ENCODE measurements around the gene AIFM3. TPM values are rescaled to one million over a fixed set of nuclear protein-coding genes. Genes with fewer than 3 reads are reported as not detected.
A peak's percentile ranks its signal among the peaks of the same experiment; 100 is the strongest.

Gene AIFM3
- total and polyA plus RNA-seq, 2 of the 13 experiments (the other 11 are each of a cell fraction or from before 2014, with no cell fraction given), result 9.0 to 15.3 TPM

- TF ChIP-seq KDM1A (CRISPR knock-in tag; IDR thresholded peaks at IDR 0.05) (peak; percentile 90), ZBTB7B (CRISPR knock-in tag; IDR thresholded peaks at IDR 0.05) (peak; percentile 91), NFKBIZ (CRISPR knock-in tag; IDR thresholded peaks at IDR 0.05) (no peak), ELF1 (CRISPR knock-in tag; IDR thresholded peaks at IDR 0.05) (peak; percentile 12; the same call in 1 of the 2 replicates), MAX (IDR thresholded peaks at IDR 0.05) (0 out of 2 replicates have a peak, but pooled peaks have one; percentile 40), ZNF567 (CRISPR knock-in tag; IDR thresholded peaks at IDR 0.05; ENCODE audit: borderline replicate concordance) (no peak), ZNF543 (CRISPR knock-in tag; IDR thresholded peaks at IDR 0.05) (0 out of 2 replicates have a peak, but pooled peaks have one; percentile 5), HNF4G (IDR thresholded peaks at IDR 0.05; ENCODE audit: borderline replicate concordance, low read depth, low read length) (peak; percentile 32; the same call in 1 of the 2 replicates), HNF4G (CRISPR knock-in tag; IDR thresholded peaks at IDR 0.05; ENCODE audit: borderline replicate concordance, low read depth) (peak; percentile 25; the same call in 1 of the 2 replicates), NRL (CRISPR knock-in tag; IDR thresholded peaks at IDR 0.05; ENCODE audit: borderline replicate concordance) (0 out of 2 replicates have a peak, but pooled peaks have one; percentile 18), ZNF280B (CRISPR knock-in tag; IDR thresholded peaks at IDR 0.05; ENCODE audit: borderline replicate concordance) (no peak), ZKSCAN1 (IDR thresholded peaks at IDR 0.05; ENCODE audit: low read length) (peak; percentile 44; the same call in 1 of the 2 replicates), TFAP4 (IDR thresholded peaks at IDR 0.05; ENCODE audit: borderline replicate concordance, low read depth) (peak; percentile 34; the same call in 1 of the 2 replicates), FOXA1 (IDR thresholded peaks at IDR 0.05) (no peak), FOXA1 (CRISPR knock-in tag; IDR thresholded peaks at IDR 0.05) (0 out of 2 replicates have a peak, but pooled peaks have one; percentile 47), ZNF281 (CRISPR knock-in tag; IDR thresholded peaks at IDR 0.05; ENCODE audit: borderline replicate concordance) (0 out of 2 replicates have a peak, but pooled peaks have one; percentile 23), ZNF710 (CRISPR knock-in tag; IDR thresholded peaks at IDR 0.05; ENCODE audit: borderline replicate concordance) (no peak), ZNF614 (CRISPR knock-in tag; IDR thresholded peaks at IDR 0.05; ENCODE audit: borderline replicate concordance) (peak; percentile 14; the same call in 1 of the 2 replicates), GATAD2A (CRISPR knock-in tag; IDR thresholded peaks at IDR 0.05) (0 out of 2 replicates have a peak, but pooled peaks have one; percentile 47), TEAD3 (CRISPR knock-in tag; optimal IDR thresholded peaks at IDR 0.05; ENCODE audit: borderline replicate concordance) (peak; percentile 7)
Observed at GRCh38 chr22:20965888-20966855, 883 bp upstream of the AIFM3 start (continued).
